ENCODE data around the gene TRAF3IP3.

DNA sequence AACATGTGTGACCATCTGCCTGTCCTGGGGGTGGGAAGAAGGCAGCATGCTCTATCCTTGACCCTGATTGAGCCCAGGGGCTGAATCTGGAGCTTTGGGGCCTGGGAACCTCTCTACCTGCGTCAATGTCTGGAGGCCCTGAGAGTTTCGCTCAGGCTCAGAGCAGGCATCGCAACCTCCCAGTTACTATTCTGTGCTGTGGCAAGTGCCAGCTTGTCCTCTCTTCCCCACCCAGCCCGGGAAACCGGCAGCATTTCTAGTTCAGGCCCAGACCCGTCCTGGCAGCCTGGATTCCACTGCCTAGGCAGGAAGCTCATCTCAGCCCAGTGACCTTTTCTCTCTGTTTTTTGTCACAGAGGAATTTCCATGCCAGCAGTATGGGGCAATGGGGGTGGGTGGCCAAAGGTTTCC, 60.1 kb downstream of the TRAF3IP3 start:
- TF ChIP-seq POLR2A (IDR thresholded peaks at IDR 0.05) (no peak), CTCF (IDR thresholded peaks at IDR 0.05) (no peak), POLR2AphosphoS5 (IDR thresholded peaks at IDR 0.05; ENCODE audit: insufficient read depth in 1 of 2, low read depth in 1 of 2) (peak in 1 of 2 donors; percentile 18)

Measured in vagina (tissue), 2 donors.